IPS-20b (cell line): ENCODE data around the gene CBR1.

ENCODE experiments used
- H3K27ac ChIP-seq: one replicate; pipeline ENCODE4 v1.5.1; 2013; ENCODE audit warnings: low read length
- H3K27me3 ChIP-seq: 2 replicates; pipeline ENCODE4 v1.6.1; 2013; ENCODE audit warnings: mild to moderate bottlenecking, low read length, inconsistent platforms; ENCODE audit not compliant: insufficient read depth
- H3K36me3 ChIP-seq: 2 replicates; pipeline ENCODE4 v1.6.1; 2013; ENCODE audit warnings: low read depth, mild to moderate bottlenecking, inconsistent platforms, low read length, moderate library complexity; ENCODE audit not compliant: insufficient read depth
- H3K4me1 ChIP-seq: 2 replicates; pipeline ENCODE4 v1.6.1; 2013; ENCODE audit warnings: mild to moderate bottlenecking, control low read depth, inconsistent platforms, low read length, moderate library complexity; ENCODE audit not compliant: insufficient read depth
- H3K4me3 ChIP-seq: 2 replicates; pipeline ENCODE4 v1.5.1; 2013; ENCODE audit warnings: mild to moderate bottlenecking, low read length, inconsistent platforms
- H3K9ac ChIP-seq: 2 replicates; pipeline ENCODE4 v1.6.1; 2013; ENCODE audit warnings: low read depth, mild to moderate bottlenecking, inconsistent platforms, low read length, moderate library complexity
- H3K9me3 ChIP-seq: 2 replicates; pipeline ENCODE4 v1.6.1; 2013; ENCODE audit warnings: mild to moderate bottlenecking, low read depth, low read length, inconsistent platforms; ENCODE audit not compliant: insufficient read depth

CBR1 gene

DNA sequence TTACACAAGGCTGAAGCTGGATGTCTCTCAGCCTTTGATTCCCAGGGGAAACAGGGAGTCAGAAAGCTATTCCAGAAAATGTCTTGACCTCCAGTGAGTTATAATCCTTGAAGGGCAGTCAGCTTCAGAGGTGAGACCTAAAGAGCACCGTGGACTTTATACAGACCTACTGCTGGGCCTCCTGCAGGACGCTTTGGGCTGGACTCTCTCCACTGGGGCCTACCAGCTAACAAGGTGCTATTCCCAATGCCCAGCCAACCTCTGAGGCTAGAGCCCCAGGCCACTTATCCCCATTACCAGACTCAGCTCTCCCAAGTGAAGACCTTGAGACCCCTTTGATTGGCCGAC, 16.1 kb upstream of the CBR1 start:
- no peaks in the 10 kb centered on the region for H3K4me1 ChIP-seq
- H3K27me3 ChIP-seq = no peaks in the 10 kb centered on the region
- H3K9me3 ChIP-seq = no peaks in the 10 kb centered on the region
- no peak overlapping the region for H3K27ac ChIP-seq
- no peak overlapping the region for H3K9ac ChIP-seq
- peaks cover 93% of the 10 kb centered on the region for H3K36me3 ChIP-seq
- H3K4me3 ChIP-seq = no peak overlapping the region

DNA sequence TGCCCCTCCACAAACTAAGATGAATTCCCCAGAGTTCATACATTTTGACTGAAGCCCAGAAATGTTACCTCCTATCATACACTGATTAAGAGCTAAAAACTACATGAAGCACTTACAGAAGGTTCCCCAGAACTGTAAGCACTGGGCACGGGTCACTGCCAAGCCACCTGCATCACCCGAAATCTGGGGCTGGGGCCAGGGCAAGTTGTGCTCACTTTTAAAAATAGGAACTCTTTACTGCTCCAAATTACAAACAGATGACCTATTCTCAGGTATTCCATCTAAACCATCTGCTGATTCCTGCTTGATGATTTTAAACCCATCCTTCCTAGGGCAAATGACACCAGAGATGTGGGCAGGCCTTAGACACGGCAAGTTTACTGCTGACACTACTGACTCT, 14.3 kb upstream of the CBR1 start:
- no peaks in the 10 kb centered on the region for H3K9me3 ChIP-seq
- no peaks in the 10 kb centered on the region for H3K27me3 ChIP-seq
- H3K4me1 ChIP-seq = no peaks in the 10 kb centered on the region
- no peak overlapping the region for H3K27ac ChIP-seq
- H3K36me3 ChIP-seq = peaks cover 75% of the 10 kb centered on the region
- no peak overlapping the region for H3K4me3 ChIP-seq
- H3K9ac ChIP-seq = no peak overlapping the region

DNA sequence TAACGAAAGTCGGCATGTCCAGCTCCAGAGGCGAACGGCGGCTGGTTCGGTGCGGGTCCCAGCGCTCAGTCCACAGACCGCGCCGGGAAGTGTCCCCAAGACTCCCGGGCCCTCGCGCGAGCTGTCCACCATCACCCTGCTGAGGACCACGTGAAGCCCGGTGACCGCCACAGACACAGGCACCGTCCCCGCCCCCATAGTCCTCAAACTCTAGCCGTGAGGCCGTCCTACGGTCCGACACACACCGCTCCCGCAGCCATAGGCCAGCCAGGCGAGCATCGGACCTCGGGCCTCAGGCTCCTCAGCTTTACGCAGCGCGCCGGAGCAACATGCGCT, 10.0 kb upstream of the CBR1 start:
- peak overlapping the region; percentile 94 for H3K4me3 ChIP-seq
- H3K4me1 ChIP-seq = no peaks in the 10 kb centered on the region
- H3K9ac ChIP-seq = peak overlapping the region; percentile 94; the same call in 1 of the 2 replicates
- peak overlapping the region; percentile 29 for H3K27ac ChIP-seq
- no peaks in the 10 kb centered on the region for H3K9me3 ChIP-seq
- H3K27me3 ChIP-seq = no peaks in the 10 kb centered on the region
- peaks cover 39% of the 10 kb centered on the region for H3K36me3 ChIP-seq

DNA sequence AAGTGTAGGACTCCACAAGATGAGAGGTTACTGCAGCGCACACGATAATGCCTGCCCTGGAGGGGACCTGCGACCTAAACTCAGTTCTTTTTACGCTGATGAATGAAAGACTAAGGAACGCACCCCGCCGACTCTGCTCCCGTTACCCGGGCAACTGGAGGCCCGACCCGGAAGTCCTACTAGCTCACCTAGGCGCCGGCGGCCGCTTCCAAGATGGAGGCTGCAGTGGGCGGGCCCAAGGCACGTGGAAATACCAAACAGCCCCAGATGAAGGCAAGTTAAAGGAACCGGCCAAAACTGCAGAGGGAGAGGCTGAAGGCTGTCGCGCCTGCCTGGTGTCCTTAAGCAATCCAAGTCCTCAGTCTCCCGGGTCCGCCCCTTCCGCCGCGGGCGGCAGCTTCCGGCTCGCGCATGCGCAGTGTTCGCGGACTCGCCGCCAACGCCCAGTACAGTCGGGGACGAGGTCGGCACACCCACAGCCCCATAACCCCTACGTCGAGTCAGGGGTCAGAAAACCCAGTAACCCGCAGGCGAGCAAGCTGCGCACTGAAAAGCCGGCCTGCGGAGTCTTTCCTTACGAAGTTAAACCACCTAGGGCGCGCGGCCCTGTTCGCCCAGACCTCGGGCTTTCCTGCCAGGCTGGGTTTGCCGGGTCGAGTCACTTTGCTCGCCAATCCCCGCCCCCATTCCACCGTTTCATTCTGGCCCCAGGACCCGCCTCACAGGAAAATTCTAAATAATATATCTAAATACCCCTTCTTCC, 9.5 kb upstream of the CBR1 start, which contains the start of gene SETD4:
SETD4 (minus strand) TSS at position 368 of the 763 bp plus-strand sequence. CDS start 1,638 bp downstream, outside the sequence.
- H3K4me3 ChIP-seq = peak within 1 kb of the TSS; percentile 94
- no peaks in the 10 kb centered on the region for H3K4me1 ChIP-seq
- peaks cover 33% of the 10 kb centered on the region for H3K36me3 ChIP-seq
- H3K27me3 ChIP-seq = no peaks in the 10 kb centered on the region
- no peaks in the 10 kb centered on the region for H3K9me3 ChIP-seq
- peak within 1 kb of the TSS; percentile 29 for H3K27ac ChIP-seq
- peak within 1 kb of the TSS; percentile 94; the same call in 1 of the 2 replicates for H3K9ac ChIP-seq

DNA sequence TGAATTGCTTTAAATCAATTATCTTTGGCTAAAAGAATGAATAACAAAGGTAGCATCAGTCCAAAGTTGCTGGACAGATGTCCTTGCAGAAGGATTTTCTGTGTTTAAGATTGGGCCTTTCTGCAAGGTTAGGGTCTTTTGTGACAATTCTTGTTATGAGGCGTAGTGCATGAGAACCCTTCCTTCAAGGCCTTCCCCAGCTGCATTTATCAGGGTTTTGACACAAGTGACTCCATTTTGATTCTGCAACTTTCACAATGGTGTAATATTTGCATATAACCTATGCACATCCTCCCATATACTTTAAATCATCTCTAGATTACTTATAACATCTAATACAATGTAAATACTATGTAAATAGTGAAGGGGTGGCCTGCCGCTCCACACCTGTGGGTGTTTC, 8.4 kb upstream of the CBR1 start:
- Histone ChIP-seq H3K36me3 (peaks cover 22% of the 10 kb centered on the region), H3K9me3 (no peaks in the 10 kb centered on the region), H3K27me3 (no peaks in the 10 kb centered on the region), H3K4me1 (no peaks in the 10 kb centered on the region), H3K27ac (no peak overlapping the region), H3K4me3 (peak overlapping the region; percentile 94; the same call in 1 of the 2 replicates), H3K9ac (peak overlapping the region; percentile 94; the same call in 1 of the 2 replicates)

DNA sequence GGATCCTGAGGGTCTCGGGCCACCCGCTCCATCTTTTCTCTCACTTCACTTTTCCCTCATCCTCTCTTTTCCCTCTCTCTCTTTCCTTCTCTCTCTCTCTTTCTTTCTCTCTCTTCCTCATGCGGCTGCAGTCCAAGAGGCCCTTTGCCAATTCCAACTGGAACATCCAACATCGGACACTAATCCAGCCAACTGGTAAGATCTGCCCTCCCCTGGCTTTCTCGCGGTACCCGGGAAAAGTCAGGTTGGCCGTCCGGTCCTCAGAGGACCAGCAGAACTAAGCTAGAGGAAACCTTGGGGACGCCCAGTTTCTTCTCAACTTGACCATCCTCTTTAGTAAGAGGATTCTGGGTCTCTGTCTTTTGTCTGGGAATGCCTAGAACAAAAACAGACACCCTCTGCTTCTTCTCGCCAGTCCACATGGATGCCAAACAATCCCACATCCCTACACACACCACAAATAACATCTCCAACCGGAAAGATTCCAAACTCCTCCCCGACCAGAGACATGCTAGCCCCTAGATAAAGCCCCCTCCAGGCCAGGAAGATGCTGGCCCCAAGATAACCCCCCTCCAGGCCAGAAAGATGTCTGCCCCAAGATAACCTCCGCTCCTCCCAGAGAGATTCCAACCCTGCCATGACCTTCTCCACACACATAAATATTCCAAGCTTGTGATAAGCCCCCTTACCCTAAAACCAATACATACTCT, 6.3 kb upstream of the CBR1 start:
- Histone ChIP-seq H3K4me3 (no peak overlapping the region), H3K9ac (no peak overlapping the region), H3K27ac (no peak overlapping the region), H3K4me1 (no peaks in the 10 kb centered on the region), H3K36me3 (peaks cover 1% of the 10 kb centered on the region; the same call in 1 of the 2 replicates), H3K9me3 (no peaks in the 10 kb centered on the region; the same call in 1 of the 2 replicates), H3K27me3 (no peaks in the 10 kb centered on the region)

DNA sequence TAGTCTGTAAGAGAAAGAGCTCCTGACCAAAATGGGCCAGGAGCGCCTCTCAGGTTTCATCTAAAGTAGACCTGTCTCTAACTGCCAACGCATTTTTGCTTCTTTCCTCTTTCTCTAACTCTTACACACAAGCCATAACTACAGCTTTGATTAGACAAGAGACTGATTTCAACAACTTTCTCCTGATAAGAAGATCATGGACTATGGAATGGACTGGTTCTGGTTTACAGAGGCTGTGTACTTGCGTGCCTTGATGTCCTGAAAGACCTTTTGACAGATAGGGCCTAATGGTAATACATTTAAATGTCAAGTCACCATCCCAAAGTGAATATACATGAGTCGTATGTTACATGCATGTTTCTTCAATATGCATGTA, 5.8 kb upstream of the CBR1 start:
- H3K27ac ChIP-seq = no peak overlapping the region
- H3K9me3 ChIP-seq = peaks cover 5% of the 10 kb centered on the region
- H3K27me3 ChIP-seq = no peaks in the 10 kb centered on the region
- H3K4me1 ChIP-seq = no peaks in the 10 kb centered on the region
- H3K4me3 ChIP-seq = no peak overlapping the region
- H3K36me3 ChIP-seq = 0 out of 2 replicates have a peak, but pooled peaks cover 3% of the 10 kb centered on the region
- no peak overlapping the region for H3K9ac ChIP-seq

DNA sequence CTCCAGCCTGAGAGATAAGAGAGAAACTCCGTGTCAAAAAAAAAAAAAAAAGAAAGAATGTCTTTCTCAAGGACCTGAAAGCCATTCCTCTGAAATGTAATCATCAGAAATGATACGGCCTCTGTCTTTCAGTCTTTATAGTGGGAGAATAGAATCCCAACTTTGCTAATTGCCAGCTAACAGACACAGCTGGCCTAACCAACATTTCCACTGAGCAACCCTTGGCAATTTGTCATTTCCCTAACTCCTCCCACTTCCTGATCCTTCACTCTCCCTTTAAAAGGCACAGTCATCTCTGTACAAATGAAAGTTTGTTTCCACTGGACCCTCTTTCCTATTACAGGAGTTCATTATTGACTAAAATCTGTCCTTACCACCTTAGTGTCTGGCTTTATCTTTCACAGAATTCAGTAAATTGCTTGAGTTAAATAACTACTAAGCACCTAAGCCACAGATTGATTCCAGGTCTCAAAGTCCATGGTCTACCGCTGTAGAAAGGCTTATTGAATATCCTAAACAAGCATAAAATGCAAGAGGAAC, 4.3 kb upstream of the CBR1 start:
- Histone ChIP-seq H3K27ac (no peak overlapping the region), H3K36me3 (0 out of 2 replicates have a peak, but pooled peaks cover 3% of the 10 kb centered on the region), H3K27me3 (no peaks in the 10 kb centered on the region), H3K9me3 (peaks cover 10% of the 10 kb centered on the region), H3K4me1 (peaks cover 3% of the 10 kb centered on the region; the same call in 1 of the 2 replicates), H3K9ac (no peak overlapping the region), H3K4me3 (no peak overlapping the region)

DNA sequence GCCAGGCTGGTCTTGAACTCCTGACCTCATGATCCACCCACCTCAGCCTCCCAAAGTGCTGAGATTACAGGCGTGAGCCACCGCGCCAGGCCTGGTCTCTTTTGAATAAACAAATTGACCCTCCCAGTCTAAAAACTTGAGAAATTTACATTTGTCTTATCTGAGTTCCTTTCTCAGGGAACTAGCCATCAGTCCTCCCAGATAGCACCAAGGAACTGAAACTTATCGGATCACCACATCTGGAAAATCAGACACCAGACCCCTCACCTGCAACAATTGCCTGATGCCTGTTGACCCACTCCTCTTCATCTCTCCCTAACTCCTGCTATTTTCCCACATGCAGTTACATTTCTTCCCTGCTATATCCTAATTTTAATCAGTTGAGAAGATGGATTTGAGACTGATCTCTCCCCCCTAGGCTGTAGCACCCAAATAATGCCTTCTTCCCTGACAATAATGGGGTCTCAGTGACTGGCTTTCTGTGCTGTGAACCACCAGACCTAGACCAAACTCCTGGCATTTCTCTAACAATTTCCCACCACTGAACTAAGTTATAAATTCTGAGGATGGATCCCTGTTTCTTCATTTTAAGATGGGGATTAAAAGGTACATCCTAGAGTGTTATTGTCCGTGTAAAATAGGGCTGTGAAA, 951 bp upstream of the CBR1 start:
- H3K36me3 ChIP-seq = peaks cover 31% of the 10 kb centered on the region
- no peaks in the 10 kb centered on the region for H3K27me3 ChIP-seq
- no peak overlapping the region; the same call in 1 of the 2 replicates for H3K4me3 ChIP-seq
- no peak overlapping the region for H3K9ac ChIP-seq
- peaks cover 4% of the 10 kb centered on the region; the same call in 1 of the 2 replicates for H3K4me1 ChIP-seq
- no peak overlapping the region for H3K27ac ChIP-seq
- peaks cover 10% of the 10 kb centered on the region for H3K9me3 ChIP-seq

DNA sequence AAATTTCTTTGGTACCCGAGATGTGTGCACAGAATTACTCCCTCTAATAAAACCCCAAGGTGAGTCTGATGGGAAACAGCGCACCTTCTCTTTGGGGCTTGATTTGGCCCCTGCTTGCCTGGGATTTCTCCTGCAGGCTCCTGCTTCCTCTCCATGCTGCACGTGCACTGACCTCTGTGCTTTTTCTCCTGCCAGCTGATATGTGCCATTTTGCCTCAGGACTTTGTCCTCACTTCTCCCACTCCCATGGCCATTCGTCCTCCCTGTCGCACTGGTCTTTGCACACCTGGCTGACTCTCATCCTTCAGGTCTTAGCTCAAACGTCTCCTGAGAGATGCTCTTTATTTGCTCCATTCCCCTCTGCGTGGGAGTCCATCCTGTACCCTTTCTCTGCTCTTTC, 1.2 kb downstream of the CBR1 start:
- H3K9ac ChIP-seq = no peak overlapping the region
- no peak overlapping the region for H3K27ac ChIP-seq
- H3K4me3 ChIP-seq = peak overlapping the region; percentile 88
- peaks cover 10% of the 10 kb centered on the region for H3K9me3 ChIP-seq
- peaks cover 31% of the 10 kb centered on the region for H3K36me3 ChIP-seq
- H3K27me3 ChIP-seq = no peaks in the 10 kb centered on the region
- H3K4me1 ChIP-seq = peaks cover 10% of the 10 kb centered on the region; the same call in 1 of the 2 replicates

DNA sequence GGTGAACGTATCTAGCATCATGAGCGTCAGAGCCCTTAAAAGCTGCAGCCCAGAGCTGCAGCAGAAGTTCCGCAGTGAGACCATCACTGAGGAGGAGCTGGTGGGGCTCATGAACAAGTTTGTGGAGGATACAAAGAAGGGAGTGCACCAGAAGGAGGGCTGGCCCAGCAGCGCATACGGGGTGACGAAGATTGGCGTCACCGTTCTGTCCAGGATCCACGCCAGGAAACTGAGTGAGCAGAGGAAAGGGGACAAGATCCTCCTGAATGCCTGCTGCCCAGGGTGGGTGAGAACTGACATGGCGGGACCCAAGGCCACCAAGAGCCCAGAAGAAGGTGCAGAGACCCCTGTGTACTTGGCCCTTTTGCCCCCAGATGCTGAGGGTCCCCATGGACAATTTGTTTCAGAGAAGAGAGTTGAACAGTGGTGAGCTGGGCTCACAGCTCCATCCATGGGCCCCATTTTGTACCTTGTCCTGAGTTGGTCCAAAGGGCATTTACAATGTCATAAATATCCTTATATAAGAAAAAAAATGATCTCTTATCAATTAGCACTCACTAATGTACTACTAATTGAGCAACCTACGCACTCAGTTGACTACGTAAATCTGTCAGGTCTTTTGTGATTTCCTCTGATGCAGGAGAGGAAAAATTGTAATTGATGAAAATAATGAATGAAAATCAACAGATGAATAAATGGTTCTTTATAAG, 2.8 kb downstream of the CBR1 start:
- H3K9ac ChIP-seq = no peak overlapping the region
- H3K27me3 ChIP-seq = no peaks in the 10 kb centered on the region
- peaks cover 10% of the 10 kb centered on the region for H3K9me3 ChIP-seq
- H3K36me3 ChIP-seq = peaks cover 31% of the 10 kb centered on the region
- H3K4me1 ChIP-seq = peaks cover 10% of the 10 kb centered on the region; the same call in 1 of the 2 replicates
- 0 out of 2 replicates have a peak overlapping the region, but pooled peaks have one; percentile 88 for H3K4me3 ChIP-seq
- no peak overlapping the region for H3K27ac ChIP-seq
